Stimulated activated CD8-positive, alpha-beta memory T cell treated with anti-CD3 and anti-CD28 coated beads, Interleukin-15, amount 100 ng/mL, for 48 hours (primary cell): ENCODE results near the gene EOLA2.
"Not testable (repeated sequence)": the region's sequence is repeated elsewhere in the genome, so short reads cannot be mapped to it uniquely, and the experiment has no call there.

Experiments
- DNase-seq, 2 donors: peaks; one replicate each; pipeline ENCODE4 v3.0.0-alpha.2; 2020; ENCODE audit warnings: low read depth in 2 of 2

EOLA2 gene

DNA sequence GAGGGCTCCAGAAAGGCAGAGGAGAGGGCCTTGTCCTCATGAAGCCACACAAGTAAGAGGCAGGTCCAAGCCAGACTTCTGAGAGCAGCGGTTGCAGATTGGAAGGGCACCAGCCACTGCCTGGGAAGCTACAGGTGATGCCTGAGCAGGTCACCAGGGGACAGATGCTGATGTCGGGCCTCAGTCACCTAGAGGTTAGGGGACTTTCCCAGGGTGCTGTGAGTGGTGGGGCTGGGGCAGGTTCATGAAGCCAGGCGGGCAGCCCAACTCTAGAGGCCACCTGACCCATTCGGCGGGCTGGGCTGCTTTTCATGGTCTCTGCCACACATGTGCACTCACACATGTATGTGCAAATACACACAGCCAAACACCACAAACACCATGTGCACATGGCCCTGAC lies 5.3 kb downstream of the EOLA2 start:
- not testable (repeated sequence) for DNase-seq

- DNase-seq = not testable (repeated sequence)
Measured at GRCh38 chrX:149932150-149932549, 6.1 kb downstream of the EOLA2 start.

DNA sequence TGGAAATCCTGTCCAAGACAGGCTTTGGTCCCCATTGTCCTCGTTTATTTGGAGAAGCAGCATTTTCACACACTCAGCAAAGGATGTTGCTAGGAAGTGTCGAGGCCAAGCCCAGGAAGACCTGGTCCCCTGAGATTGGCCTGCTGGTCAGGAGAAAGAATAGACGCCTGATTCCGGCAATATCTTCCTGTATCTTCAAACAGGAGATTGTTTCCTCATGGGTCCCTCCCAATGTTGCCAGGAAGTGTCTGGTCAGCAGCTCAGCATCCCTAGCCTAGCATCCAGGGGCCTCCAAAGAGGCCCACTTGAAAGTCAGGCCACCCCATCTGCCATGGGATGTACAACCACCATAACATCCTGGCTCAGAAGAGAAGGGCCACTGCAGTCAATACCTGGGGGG lies 6.9 kb downstream of the EOLA2 start:
- not testable (repeated sequence) for DNase-seq

DNA sequence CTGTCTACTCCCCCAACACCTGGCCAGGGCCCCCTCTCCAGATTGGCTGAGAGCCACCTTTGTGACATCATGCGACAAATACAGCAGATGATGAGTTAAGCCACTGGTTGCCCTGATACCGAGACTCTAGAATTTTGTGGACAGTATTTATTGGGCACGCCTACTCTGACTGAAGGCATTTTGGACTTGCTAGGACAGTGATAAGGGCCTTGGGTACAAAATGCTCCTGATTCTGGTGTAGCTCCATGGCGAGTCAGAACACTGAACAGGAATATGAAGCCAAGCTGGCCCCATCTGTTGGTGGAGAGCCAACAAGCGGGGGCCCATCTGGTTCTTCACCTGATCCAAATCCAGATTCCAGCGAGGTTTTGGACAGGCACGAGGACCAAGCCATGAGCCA lies 8.9 kb downstream of the EOLA2 start, which contains the start of gene HSFX4:
TSS of gene HSFX4 (plus strand) at position 174 of the 400 bp plus-strand sequence. CDS start at position 246, 72 bp downstream.
- not testable (repeated sequence) for DNase-seq

- not testable (repeated sequence) for DNase-seq
Measured at GRCh38 chrX:149928635-149929034, 9.7 kb downstream of the EOLA2 start.

DNA sequence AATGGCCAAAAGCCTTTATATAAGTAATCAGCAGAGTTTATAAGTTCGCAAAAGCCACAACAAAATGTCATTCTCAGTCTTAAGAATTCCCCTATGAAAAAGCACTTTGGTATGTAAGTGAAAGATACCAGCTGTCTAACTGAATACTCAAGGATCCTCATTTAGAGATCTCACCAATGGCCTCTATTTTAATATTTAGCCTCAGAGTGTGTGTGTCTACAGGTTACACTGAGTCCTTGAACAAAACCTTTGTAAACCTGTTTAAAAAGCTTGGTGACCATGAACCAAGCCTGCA lies 10.4 kb downstream of the EOLA2 start:
- DNase-seq = not testable (repeated sequence)

GRCh38 chrX:149927245-149927963 lies 10.9 kb downstream of the EOLA2 start:
- DNase-seq = not testable (repeated sequence)

DNA sequence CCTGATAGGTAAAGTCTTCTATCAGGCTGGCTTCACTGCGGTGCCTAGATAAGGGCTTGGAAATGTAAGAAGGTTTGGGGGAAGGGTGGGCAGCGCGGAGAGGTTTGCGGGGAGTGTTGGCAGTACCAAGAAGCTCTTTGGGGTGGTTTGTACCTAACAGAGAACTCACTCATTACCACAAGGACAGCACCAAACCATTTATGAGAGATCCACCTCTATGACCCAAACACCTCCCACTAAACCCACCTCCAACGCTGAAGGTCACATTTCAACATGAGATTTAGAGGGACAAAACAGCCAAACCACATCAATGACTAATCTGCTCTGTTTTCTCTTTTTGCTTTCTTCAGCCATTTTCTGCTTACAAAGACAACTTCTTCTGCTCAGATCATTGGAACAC lies 13.9 kb downstream of the EOLA2 start:
- not testable (repeated sequence) for DNase-seq

DNA sequence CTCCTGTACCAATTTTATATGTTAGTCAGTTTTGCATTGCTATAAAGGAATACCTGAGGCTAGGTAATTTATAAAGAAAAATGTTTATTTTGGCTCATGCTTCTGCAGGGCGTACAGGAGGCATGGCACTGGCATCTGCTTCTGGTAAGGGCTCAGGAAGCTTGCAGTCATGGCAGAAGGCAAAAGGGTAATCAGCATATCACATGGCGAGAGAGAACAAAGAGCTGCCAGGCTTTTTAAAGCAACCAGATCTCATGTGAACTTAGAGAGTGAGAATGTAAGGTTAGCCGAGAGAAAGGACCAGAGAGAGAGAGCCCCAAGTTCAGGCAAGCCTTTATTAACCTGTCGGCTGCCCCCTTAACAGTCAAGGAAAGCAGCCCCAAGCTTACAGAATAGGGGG lies 14.5 kb downstream of the EOLA2 start:
- DNase-seq = not testable (repeated sequence)

DNA sequence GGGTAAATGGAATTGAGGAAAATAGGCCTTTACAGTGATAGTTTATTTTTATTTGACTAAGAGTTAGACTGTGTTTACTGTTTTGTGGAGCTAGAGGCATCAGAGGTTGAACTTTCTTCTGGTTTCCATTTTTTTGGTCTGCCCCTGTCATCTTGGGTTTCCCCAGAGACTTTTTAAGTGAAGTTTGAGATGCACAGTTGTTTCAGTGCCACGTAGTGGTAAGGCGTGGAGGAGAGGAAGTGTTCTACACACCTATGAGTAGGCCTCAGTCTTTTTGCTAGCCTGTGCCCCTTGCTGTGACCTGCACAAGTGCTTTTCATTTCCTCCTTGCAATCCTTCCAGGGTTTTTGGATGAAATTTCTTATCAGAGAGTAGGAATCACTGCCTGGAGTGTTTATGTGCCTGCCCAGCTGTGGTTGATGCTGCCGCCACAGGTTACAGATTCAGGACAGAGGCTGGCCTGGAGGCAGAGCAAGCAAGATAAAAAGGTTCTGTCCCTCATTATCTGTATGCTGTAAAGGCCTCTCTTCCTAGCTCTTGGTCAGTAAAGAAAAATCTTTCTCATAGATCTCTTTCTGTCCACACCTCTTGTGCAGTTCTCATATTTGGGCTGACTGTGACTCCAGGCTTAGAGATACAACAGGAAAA lies 21.4 kb downstream of the EOLA2 start:
- no peak for DNase-seq

DNA sequence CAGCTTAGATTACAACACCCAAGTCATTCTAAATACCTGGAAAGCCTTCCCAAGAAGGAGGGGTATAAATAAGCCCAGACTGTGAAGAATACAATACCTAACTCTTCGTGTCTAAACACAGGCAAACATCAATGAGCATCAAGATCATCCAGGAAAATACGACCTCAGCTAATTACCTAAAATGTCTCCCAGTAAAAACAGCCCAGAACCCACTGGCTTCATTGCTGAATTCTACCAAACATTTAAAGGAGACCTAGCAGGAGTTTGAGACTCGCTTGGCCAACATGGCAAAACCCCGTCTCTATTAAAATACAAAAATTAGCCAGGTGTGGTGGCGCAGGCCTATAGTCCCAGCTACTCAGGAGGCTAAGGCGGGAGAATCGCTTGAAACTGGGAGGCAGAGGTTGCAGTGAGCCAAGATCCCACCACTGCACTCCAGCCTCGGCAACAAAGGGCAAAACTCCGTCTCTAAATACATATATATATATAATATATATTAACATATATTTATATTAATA lies 28.1 kb downstream of the EOLA2 start:
- DNase-seq = no peak

DNA sequence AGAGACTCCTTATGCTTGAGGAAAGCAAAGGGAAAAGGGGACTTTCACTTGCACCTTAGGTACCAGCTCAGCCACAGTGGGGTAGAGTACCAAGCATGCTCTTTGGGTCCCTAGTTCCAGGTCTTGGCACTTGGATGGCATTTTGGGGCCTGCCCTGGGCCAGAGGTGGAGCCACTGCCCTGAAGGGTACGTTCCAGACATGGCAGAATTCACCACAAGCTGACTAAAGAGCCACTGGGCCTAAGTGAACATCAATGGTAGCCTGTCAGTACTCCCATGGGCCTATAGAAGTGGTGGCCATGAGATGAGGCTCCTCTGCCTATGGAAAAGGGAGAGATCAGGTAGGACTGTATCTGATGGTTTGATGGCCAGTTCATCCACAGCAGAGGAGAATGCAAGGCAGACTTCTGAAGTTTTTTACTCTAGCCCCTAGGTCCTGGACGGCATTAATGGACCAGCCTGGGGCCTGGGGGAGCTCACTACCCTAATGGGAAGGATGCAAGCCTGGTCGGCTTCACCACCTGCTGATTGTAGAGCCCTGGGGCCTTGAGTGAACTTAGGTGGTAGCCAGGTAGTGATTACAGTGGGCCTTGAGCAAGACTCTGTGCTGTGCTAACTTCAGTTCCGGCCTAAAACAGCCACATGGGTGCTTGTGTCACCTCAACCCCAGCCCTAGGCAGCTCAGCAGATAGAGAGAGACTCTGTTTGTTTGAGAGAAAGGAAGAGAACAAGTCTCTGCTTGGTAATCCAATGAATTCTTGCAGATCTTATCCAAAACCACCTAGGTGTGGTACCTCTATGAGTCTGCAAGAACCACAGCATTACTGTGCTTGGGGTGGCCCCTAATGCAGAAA lies 28.7 kb downstream of the EOLA2 start:
- DNase-seq = no peak

DNA sequence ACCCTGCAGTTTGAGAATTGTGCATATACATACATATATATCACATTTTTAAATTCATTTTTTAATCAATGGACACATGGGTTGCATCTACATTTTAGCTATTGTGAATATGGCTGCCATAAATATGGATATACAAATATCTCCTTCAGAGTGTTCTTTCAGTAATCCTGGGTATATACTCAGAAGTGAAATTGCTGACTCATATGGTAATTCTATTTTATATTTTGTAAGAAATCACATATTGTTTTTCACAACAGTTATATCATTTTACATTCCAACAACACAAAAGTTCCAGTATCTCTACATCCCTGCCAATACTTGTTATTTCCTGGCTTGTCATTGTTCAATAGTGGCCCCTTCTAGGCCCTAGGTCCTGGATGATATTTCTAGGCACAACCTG lies 29.6 kb downstream of the EOLA2 start:
- no peak for DNase-seq

DNA sequence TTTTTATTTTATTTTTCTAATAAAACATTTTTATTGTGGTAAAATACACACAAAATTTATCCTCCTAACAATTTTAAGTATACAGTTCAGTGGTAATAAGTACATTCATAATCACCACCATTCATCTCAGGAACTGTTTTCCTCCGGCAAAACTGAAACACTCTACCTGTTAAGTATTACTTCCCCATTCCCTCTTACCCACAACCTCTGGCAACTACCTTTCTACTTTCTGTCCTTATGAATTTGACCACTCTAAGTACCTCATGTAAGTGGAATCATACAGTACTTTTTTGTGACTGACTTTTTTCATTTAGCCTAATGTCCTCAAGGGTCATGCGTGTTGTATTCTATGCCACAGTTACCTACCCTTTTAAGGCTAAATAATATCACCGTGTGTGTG lies 30.0 kb downstream of the EOLA2 start:
- DNase-seq = no peak

- no peak for DNase-seq
Measured at GRCh38 chrX:149903889-149904748, 34.2 kb downstream of the EOLA2 start.

DNA sequence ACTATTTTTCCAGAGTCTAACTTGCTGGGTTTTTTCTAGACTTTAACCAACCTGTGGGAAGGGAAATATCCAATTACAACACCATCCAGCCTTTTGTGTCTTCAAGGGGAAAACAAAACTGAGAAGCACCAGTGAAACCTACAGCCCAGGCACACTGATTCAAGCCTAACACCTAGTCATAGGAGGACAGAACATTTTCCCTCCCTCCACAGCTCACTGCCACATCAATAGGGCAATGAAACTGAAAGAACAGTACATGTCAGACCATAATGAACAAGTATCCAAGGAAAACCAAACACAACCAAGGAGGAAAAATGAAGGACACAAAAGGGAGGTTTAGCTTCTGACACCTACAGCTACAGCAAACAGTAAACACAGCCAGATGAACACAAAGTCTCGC lies 39.7 kb downstream of the EOLA2 start:
- no peak for DNase-seq

DNA sequence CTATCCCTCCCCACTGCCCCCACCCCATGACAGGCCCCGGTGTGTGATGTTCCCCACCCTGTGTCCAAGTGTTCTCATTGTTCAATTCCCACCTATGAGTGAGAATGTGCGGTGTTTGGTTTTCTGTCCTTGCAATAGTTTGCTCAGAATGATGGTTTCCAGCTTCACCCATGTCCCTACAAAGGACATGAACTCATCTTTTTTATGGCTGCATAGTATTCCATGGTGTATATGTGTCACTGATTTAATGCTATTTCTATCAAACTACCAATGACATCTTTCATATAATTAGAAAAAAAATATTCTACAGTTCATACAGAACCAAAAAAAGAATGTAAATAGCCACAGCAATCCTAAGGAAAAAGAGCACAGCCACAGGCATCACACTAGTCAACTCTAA lies 47.5 kb downstream of the EOLA2 start:
- DNase-seq = not testable (repeated sequence)
